NCI-H748 treated with DMSO at 0.1 percent for 48 hours (cell line): ENCODE measurements around the gene ANKRD28.
"Not testable (repeated sequence)": the region's sequence is repeated elsewhere in the genome, so short reads cannot be mapped to it uniquely, and the experiment has no call there.

Experiments
- DNase-seq: peaks from one replicate; lab custom pipeline; 2025; lab: John Stamatoyannopoulos, UW

ANKRD28 gene

DNA sequence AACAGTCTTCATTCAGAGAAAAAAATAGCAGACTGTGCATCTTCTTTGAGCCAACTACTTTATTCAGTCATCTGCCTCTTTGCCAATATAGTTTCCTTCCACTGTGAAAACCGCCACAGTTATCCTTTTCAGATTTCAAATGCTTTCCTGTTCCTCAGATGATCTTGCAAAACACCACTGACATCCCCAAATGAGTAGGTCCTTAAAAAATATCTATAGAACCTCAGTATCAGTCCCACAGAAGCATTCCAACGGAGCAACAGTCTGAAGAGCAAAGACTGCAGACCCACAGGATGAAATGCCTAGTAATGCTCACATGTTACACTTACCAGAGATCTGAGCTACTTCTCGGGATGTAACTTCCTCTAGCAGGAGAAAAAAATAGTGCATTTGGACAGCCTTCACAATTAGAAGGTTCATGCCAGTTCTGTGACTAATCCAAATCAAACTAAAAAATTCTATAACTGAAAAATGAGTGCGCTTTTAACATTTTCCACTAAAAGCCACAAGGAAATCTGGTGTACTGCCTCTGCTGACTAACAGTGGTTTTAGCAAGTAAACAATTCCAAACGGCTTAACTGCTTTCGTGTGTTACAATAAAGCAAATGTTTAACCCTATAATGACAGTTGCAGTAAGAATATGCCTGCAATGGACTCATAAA is at the start of gene ANKRD28:
ANKRD28 (minus strand) TSS at position 338 of the 662 bp plus-strand sequence. CDS start 1,458 bp downstream, outside the sequence.
- DNase-seq: no peak

DNA sequence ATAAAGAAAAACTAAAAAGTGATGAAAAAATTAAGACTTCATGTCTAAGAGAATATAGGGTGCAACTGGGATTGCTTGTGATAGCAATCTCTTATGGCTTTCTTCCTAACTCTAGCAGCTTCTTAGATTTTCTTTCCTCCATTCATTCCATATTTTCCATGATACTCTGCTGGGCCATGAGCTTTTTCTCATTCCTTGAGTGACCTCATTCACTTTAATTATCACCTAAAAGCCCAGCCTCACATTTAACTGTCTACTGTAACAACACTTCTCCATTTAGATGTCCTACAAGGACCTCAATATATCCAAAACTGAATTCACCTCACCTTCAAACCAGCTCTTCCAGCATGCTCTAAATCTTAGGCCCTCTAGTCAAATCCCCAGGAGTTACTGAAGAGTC is 49.5 kb upstream of the ANKRD28 start:
- no peak for DNase-seq

DNA sequence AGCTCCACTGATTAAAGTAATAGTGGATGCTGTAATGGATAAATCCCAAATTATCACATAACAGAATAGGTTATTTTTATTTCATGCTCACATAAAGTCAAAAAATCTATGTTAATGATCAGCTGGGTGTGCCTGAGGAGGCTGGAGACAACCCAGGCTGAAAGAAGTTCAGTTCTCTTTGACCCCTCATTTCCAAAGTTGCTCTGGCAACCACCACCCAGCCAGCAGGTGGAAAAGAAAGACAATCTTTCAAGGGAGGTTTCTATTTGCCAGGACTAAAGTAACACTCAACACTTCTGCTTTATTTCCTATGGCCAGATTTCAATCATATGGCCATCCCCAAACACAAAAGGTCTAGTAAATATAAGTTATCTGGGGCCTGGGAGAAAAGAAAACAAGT is 48.8 kb upstream of the ANKRD28 start:
- no peak for DNase-seq

DNA sequence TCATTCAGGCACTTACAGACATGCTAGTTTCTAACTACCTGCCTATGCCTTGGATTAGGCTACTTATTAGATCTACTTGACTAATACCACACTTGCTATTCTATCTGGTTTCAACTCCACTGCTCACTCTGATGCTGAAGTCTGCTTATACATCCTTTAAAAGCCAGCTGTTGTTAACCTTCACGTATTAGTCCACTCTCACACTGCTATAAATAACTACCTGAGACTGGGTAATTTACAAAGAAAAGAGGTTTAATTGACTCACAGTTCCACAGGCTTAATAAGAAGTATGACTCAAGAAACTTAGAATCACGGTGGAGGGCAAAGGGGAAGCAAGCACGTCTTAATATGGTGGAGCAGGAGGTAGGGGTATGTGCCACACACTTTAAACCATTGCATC is 47.7 kb upstream of the ANKRD28 start:
- DNase-seq: no peak

DNA sequence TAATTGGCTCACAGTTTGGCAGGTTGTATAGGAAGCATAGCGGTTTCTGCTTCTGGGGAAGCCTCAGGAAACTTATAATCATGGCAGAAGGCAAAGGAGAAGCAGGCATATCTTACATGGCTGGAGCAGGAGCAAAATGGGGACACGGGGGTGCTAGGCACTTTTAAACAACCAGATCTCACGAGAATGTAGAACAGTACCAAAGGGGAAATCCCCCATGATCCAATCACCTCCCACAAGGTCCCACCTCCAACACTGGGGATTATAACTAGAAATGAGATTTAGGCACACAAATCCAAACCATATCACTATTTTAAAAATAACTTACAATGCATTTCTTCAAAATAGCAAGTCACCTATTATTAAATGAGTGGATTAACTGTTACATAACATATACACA is 47.1 kb upstream of the ANKRD28 start:
- no peak for DNase-seq

DNA sequence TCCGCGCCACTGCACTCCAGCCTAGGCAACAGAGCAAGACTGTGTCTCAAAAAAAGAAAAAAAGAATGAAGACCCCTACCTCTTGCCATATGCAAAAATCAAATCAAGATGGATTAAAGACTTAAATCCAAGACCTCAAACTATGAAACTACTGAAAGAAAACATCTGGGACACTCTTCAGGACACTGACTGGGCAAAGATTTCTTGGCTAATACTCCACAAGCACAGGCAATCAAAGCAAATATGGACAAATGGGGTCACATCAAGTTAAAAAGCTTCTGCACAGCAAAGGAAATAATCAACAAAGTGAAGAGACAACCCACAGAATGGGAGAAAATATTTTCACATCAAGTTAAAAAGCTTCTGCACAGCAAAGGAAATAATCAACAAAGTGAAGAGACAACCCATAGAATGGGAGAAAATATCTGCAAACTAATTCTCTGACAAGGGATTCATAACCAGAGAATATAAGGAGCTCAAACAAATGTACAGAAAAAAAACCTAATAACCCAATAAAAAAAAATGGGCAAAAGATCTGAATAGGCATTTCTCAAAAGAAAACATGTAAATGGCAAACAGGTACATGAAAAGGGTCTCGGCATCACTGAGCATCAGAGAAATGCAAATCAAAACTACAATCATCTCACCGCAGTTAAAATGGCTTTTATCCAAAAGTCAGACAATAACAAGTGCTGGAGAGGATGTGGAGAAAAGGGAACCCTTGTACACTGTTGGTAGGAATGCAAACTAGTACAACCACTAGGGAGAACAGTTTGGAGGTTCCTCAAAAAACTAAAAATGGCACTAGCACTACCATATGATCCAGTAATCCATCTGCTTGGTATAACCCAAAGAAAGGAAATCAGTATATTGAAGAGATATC is 43.6 kb upstream of the ANKRD28 start:
- not testable (repeated sequence) for DNase-seq

DNA sequence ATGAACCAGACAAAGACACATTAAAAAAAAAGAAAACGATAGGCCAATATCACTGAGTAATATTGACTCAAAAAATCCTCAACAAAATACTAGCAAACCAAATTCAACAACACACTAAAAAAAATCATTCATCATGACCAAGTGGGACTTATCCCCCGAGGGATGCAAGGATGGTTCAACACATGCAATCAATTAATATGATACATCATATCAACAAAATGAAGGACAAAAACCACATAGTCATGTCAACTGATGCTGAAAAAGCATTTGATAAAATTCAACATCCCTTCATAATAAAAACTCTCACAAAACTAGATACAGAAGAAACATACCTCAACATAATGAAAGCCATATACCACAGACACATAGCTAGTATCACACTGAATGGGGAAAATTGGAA is 41.8 kb upstream of the ANKRD28 start:
- no peak for DNase-seq

DNA sequence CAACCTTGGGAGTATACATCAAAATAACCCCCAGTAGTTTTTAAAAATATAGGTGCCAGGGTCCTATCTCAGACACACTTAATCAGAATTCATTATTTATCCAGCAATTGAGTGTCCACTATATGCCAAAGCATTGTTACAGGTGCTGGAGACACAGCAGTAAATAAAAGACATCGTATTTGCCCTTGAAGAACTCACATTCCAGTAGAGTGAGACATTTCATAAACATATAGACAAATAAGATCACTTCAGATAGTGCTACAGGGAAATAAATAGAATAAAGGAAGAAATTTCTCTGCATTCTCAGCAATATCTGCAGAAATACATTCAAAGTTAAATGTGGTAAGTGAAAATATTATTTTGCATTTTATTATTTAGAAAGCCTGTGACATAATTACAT is 34.1 kb upstream of the ANKRD28 start:
- DNase-seq: no peak

DNA sequence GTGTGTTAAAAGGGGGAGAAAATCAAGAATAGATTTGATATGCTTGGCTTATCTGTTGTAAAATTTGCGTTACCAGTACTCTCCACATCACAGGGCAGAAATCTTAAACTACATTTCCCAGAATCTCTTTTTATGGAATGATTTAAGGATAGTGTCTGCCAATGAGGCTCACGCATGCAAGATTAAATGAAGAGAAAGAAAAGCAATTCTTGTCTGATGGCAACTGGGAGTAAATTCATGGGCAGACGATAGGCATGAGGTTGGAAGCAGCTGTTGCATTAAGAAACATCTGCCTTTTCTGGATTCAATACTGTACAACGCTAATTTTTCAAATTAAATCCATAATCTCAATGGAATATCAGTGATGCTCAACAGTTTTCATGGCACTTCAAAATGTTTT is 27.2 kb upstream of the ANKRD28 start:
- no peak for DNase-seq

DNA sequence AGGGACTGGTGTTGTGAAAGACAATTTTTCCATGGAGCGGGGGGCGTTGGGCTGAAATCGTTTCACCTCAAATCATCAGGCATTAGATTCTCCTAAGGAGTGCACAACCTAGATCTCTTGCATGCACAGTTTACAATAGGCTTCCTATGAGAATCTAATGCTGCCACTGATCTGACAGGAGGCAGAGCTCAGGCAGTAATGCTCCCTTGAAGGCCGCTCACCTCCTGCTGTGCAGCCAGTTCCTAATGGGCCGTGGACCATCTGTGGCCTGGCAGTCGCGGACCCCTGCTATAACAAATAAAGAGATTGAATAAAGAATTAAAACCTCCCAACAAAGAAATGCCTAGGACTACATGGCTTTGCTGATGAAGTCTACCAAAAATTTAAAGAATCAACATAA is 25.3 kb upstream of the ANKRD28 start:
- DNase-seq: no peak

DNA sequence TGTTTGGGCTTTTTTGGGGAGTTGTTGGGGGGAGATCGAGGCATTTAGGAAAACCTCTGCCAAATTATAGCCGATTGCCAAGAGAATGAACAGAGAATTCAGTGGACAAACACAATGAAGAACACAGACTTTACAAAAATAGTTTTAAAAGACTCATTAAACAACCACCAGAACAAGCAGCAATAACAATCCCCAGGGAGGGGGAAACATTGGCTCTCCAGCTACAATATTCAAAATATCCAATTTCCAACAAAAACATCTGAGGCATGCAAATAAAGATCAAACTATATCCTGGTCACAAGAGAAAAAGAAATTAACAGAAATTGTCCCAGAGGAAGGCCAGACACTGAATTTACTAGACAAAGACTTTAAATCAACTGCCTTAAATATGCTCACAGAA is 24.5 kb upstream of the ANKRD28 start:
- DNase-seq: no peak

DNA sequence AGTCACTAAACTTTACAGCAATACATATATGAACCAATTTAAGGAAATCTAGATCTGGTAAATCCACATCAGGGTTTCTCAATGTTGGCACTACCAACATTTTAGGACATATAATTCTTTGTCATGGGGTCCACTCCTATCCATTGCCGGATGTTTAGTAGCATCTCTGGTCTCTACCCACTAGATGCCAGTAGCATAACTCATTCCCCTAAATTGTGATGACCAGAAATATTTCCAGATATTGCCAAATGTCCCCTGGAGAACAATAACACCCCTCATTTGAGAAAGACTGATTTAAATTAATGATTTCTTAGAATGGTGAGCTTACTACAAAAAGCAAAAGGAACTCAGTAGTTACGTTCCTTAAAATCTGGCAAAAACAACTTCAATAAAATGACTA is 23.1 kb upstream of the ANKRD28 start:
- no peak for DNase-seq

DNA sequence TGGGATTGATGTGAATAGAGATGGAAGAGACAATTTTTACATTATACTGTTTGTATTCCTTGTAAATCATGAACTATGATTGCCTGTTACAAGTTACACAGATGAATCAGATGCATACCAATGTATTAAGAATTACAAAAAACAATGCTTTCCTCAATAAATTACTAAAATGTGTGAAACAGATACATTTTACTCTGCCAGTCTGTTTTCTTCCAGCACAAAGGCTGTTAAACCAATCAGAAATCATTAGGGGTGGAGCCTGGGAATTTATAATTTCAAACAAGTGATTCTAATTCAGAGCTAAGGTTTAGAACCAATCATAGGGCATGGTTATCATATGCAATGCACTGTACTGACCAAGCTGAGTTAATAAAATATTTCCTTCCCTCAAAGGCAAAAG is 21.8 kb upstream of the ANKRD28 start:
- no peak for DNase-seq

DNA sequence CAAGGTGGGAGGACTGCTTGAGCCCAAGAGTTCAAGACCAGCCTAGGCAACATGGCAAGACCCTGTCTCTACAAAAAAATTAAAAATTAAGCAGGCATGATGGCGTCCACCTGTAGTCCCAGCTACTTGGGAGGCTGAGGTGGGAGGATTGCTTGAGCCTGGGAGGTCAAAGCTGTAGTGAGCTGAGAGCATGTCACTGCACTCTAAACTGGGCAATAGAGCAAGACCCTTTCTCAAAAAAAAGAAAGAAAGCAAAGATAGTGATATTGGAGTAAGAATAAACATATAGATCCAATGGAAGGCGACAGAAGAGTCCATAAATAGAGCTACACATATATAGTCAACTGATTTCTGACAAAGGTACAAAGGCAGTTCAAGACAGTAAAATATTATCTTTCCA is 21.3 kb upstream of the ANKRD28 start:
- DNase-seq: no peak

DNA sequence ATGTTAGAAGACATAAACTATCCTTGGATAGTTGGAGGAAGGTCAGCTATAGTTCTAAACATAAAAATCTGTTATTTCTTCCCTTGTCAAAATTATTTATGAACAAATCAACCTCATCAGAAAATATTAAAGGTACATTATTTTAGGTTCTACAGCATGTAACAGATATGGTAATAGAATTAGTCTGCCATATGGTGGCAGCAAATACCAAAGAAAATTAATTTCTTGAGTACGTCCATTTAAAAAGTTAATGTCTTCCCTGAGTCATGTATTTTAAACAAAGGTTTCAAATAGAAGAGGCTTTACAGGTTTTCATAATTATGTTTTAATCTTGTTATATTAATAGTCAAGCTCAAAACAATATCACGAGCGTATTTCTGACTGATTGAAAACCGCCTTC is 17.9 kb upstream of the ANKRD28 start:
- DNase-seq: no peak

DNA sequence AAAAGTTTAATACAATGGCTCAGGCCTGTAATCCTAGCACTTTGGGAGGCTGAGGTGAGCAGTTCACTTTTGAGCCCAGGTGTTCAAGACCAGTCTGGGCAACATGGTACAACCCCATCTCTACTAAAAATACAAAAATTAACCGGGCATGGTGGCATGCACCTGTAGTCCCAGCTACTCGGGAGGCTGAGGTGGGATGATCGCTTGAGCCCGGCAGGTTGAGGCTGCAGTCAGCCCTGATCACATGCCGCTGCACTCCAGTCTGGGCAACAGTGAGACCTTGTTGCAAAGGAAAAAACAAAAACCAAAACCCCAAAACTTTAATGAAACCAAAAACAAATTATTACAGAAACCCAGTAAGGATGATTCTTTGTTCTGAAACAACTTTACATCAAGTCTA is 15.3 kb upstream of the ANKRD28 start:
- not testable (repeated sequence) for DNase-seq

DNA sequence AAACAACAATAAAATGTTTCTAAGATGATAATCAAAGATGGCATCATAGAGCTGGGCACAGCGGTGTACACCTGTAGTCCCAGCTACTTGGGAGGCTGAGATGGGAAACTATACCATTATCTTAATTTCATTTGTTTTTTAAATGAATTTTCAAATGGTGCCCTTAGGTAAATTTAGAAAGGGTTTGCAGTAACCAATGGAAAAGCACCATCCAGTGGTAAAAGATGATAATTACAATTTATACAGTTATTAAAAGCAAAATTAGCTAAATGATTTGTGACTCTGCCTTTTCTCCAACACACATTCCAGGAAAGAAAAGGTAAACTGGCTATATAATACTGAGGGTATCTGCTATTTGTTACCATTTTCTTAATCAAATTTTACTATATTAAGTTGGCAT is 14.4 kb upstream of the ANKRD28 start:
- no peak for DNase-seq

DNA sequence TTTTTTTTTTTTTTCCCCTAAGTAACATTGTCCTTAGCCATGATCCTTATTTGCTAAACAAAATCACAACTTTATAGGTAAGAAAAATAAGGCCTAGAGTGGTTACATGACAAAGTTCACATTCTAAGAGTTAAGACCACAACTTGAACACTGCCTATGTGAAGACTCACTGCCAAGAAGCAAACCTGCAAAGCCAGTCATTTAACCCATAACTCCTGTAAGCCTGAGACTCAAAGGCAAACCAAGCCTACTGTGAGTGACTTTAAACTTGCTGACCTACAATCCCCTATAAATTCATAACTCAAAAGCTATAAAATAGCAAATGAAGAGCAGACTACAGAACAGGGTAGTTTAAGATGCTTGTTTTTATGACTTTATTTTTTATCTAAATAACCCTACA is 12.9 kb upstream of the ANKRD28 start:
- no peak for DNase-seq

DNA sequence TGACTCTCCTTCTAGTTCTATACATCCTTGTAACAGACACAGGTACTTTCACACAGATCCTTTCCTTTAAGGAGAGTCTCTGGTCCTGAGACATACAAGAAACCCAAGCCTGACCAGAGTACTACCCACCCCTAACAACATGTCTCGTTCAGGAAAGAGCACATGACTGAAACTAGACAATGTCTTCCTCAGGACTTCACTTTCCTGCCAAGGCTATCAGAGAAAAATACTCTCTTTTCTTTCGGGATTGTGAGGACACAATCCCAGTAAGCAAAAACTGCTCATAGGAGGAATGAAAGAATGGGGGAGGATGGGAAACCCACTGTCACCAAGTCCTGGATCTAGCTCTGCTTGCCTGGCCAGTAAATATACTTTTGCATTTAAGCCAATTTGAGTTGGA is 11.5 kb upstream of the ANKRD28 start:
- DNase-seq: no peak

DNA sequence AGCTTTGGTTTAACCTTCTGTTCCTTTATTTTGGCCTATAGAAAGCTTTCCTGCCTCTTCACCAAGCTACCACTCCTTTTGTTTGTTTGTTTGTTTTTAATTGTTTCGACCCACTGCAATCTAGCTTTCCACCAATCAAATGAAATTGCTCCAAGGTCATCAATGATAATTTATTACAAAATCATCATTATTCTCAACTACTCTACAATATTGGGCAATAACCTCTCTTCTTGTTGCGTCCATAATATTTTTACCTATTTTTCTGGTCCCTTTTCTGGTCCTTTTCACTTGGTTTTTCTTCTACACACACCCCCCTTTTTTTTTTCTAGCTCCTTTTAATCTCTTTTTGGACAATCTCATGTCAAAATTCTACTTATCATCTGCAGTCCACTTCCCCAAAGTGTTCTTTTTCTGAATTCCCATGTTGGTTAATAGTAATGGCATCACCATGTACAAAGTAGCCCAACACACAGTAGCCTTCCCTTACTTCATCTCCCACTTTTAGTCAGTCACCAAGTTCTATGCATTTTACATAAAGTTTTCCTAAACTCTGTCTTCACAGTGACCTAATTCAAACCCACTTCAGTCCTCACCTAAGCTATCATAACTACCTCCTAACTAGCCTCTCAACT is 11.0 kb upstream of the ANKRD28 start:
- DNase-seq: no peak

DNA sequence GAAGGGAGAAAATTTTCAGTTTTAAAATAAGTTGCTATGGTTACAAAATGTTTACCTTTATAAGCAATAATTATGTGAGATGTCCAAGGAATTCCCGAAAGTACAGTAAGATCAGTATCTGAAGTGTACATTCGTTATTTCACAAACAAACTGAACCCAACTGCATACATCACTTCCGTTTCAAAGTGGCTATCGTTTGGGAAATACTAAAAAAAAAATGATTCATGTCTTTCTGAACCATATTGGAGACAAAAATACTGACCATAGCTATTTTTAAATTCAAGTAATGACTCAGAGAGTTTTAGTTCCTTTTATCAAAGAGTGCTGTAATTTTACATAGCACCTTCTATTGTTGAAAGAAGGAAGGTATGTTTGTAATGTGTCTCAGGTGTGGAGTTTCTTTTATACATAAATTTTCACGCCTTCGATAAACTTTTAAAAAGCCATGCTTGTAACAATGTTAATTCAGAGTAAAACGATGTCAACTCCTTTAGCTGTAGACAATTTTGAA is 8.0 kb upstream of the ANKRD28 start:
- no peak for DNase-seq

DNA sequence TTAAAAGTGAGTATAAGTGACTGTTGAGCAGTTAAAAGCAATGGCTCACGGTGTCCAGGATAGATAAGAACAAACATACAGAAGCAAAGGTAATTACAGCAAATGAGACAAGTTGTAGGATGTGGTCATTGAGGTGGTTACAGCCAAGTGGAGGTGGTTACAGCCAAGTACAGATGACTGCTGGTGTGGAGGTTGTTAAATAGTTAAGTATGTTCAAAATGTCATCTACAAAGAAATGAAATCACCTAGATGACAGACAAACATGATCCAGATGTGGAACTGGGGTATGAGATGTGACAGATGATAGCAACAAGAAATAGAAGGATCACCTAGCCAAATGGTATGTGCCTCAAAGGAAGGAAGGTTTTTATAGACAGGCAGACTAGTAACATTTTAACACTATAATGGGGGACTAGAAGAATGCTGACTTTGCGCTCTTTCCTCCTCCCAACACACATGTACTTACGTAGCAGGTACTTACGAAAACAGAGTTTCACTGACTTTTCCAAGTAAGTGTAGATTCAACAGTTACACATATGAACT is 6.8 kb upstream of the ANKRD28 start:
- DNase-seq: no peak

DNA sequence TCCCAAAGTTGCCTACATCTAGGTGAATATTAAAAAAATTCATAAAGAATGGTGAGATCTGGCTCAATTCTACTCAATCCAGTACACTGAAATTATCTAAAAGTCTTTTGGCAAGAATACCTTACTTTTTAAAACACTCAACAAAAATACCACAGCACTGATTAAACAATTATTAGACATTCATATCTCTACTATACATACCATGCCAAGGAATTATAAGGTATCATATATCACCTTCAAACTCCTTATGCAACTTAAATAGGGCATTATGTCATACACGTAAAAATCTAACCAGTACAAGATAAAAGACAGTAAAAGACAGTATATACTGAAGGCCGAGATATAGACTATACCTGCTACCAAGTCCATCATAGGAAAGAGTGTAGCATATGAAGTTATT is 6.1 kb upstream of the ANKRD28 start:
- DNase-seq: no peak
